ENCODE results near the gene OLFM3.

The OLFM3 gene

GRCh38 chr1:101976161-101976560 lies 20.6 kb downstream of the OLFM3 start:
- Histone ChIP-seq H3K9ac (ENCODE audit: low read length) (no peak overlapping the region), H3K4me3 (ENCODE audit: low read length) (no peak overlapping the region), H3K9me3 (ENCODE audit: control insufficient read depth, low read length) (no peaks in the 10 kb centered on the region), H3K27me3 (replicated peaks; ENCODE audit: control insufficient read depth, insufficient read depth, low read length) (no peaks in the 10 kb centered on the region), H3K36me3 (ENCODE audit: control insufficient read depth, insufficient read depth, low read length, severe bottlenecking) (no peaks in the 10 kb centered on the region), H3K4me1 (ENCODE audit: control insufficient read depth, insufficient read depth, low read length) (no peaks in the 10 kb centered on the region)
- no peak for DNase-seq (ENCODE audit: low read depth)

GRCh38 chr1:101975371-101975770 lies 21.4 kb downstream of the OLFM3 start:
- H3K27me3 ChIP-seq (replicated peaks; ENCODE audit: control insufficient read depth, insufficient read depth, low read length): no peaks in the 10 kb centered on the region
- no peaks in the 10 kb centered on the region for H3K4me1 ChIP-seq (ENCODE audit: control insufficient read depth, insufficient read depth, low read length)
- no peak overlapping the region for H3K4me3 ChIP-seq (ENCODE audit: low read length)
- no peak overlapping the region for H3K9ac ChIP-seq (ENCODE audit: low read length)
- DNase-seq (ENCODE audit: low read depth): no peak
- H3K36me3 ChIP-seq (ENCODE audit: control insufficient read depth, insufficient read depth, low read length, severe bottlenecking): no peaks in the 10 kb centered on the region
- no peaks in the 10 kb centered on the region for H3K9me3 ChIP-seq (ENCODE audit: control insufficient read depth, low read length)

GRCh38 chr1:101974599-101975274 lies 22.0 kb downstream of the OLFM3 start:
- no peak overlapping the region for H3K9ac ChIP-seq (ENCODE audit: low read length)
- H3K4me1 ChIP-seq (ENCODE audit: control insufficient read depth, insufficient read depth, low read length): no peaks in the 10 kb centered on the region
- H3K9me3 ChIP-seq (ENCODE audit: control insufficient read depth, low read length): no peaks in the 10 kb centered on the region
- H3K27me3 ChIP-seq (replicated peaks; ENCODE audit: control insufficient read depth, insufficient read depth, low read length): no peaks in the 10 kb centered on the region
- DNase-seq (ENCODE audit: low read depth): no peak
- no peak overlapping the region for H3K4me3 ChIP-seq (ENCODE audit: low read length)
- no peaks in the 10 kb centered on the region for H3K36me3 ChIP-seq (ENCODE audit: control insufficient read depth, insufficient read depth, low read length, severe bottlenecking)

- Histone ChIP-seq H3K9me3 (ENCODE audit: control insufficient read depth, low read length) (no peaks in the 10 kb centered on the region), H3K27me3 (replicated peaks; ENCODE audit: control insufficient read depth, insufficient read depth, low read length) (no peaks in the 10 kb centered on the region), H3K4me1 (ENCODE audit: control insufficient read depth, insufficient read depth, low read length) (no peaks in the 10 kb centered on the region), H3K4me3 (ENCODE audit: low read length) (no peak overlapping the region), H3K36me3 (ENCODE audit: control insufficient read depth, insufficient read depth, low read length, severe bottlenecking) (no peaks in the 10 kb centered on the region), H3K9ac (ENCODE audit: low read length) (no peak overlapping the region)
- DNase-seq (ENCODE audit: low read depth): peak; percentile 27
Observed at GRCh38 chr1:101971304-101971703, 25.4 kb downstream of the OLFM3 start.

- no peak for DNase-seq (ENCODE audit: low read depth)
- Histone ChIP-seq H3K9me3 (ENCODE audit: control insufficient read depth, low read length) (no peaks in the 10 kb centered on the region), H3K27me3 (replicated peaks; ENCODE audit: control insufficient read depth, insufficient read depth, low read length) (no peaks in the 10 kb centered on the region), H3K36me3 (ENCODE audit: control insufficient read depth, insufficient read depth, low read length, severe bottlenecking) (no peaks in the 10 kb centered on the region), H3K4me3 (ENCODE audit: low read length) (no peak overlapping the region), H3K9ac (ENCODE audit: low read length) (no peak overlapping the region), H3K4me1 (ENCODE audit: control insufficient read depth, insufficient read depth, low read length) (no peaks in the 10 kb centered on the region)
Observed at GRCh38 chr1:101967871-101968270, 28.9 kb downstream of the OLFM3 start.

- no peaks in the 10 kb centered on the region for H3K27me3 ChIP-seq (replicated peaks; ENCODE audit: control insufficient read depth, insufficient read depth, low read length)
- H3K4me1 ChIP-seq (ENCODE audit: control insufficient read depth, insufficient read depth, low read length): no peaks in the 10 kb centered on the region
- no peaks in the 10 kb centered on the region for H3K36me3 ChIP-seq (ENCODE audit: control insufficient read depth, insufficient read depth, low read length, severe bottlenecking)
- H3K9ac ChIP-seq (ENCODE audit: low read length): no peak overlapping the region
- no peak for DNase-seq (ENCODE audit: low read depth)
- H3K4me3 ChIP-seq (ENCODE audit: low read length): no peak overlapping the region
- no peaks in the 10 kb centered on the region for H3K9me3 ChIP-seq (ENCODE audit: control insufficient read depth, low read length)
Observed at GRCh38 chr1:101965341-101965740, 31.4 kb downstream of the OLFM3 start.

- Histone ChIP-seq H3K36me3 (ENCODE audit: control insufficient read depth, insufficient read depth, low read length, severe bottlenecking) (no peaks in the 10 kb centered on the region), H3K9me3 (ENCODE audit: control insufficient read depth, low read length) (no peaks in the 10 kb centered on the region), H3K9ac (ENCODE audit: low read length) (no peak overlapping the region), H3K27me3 (replicated peaks; ENCODE audit: control insufficient read depth, insufficient read depth, low read length) (no peaks in the 10 kb centered on the region), H3K4me3 (ENCODE audit: low read length) (no peak overlapping the region), H3K4me1 (ENCODE audit: control insufficient read depth, insufficient read depth, low read length) (no peaks in the 10 kb centered on the region)
- DNase-seq (ENCODE audit: low read depth): no peak
Observed at GRCh38 chr1:101964708-101965107, 32.0 kb downstream of the OLFM3 start.

GRCh38 chr1:101960142-101960541 lies 36.6 kb downstream of the OLFM3 start:
- H3K9me3 ChIP-seq (ENCODE audit: control insufficient read depth, low read length): no peaks in the 10 kb centered on the region
- H3K4me3 ChIP-seq (ENCODE audit: low read length): no peak overlapping the region
- DNase-seq (ENCODE audit: low read depth): no peak
- no peaks in the 10 kb centered on the region for H3K36me3 ChIP-seq (ENCODE audit: control insufficient read depth, insufficient read depth, low read length, severe bottlenecking)
- H3K4me1 ChIP-seq (ENCODE audit: control insufficient read depth, insufficient read depth, low read length): no peaks in the 10 kb centered on the region
- H3K27me3 ChIP-seq (replicated peaks; ENCODE audit: control insufficient read depth, insufficient read depth, low read length): no peaks in the 10 kb centered on the region
- no peak overlapping the region for H3K9ac ChIP-seq (ENCODE audit: low read length)

GRCh38 chr1:101959456-101959855 lies 37.3 kb downstream of the OLFM3 start:
- Histone ChIP-seq H3K9ac (ENCODE audit: low read length) (no peak overlapping the region), H3K4me3 (ENCODE audit: low read length) (no peak overlapping the region), H3K27me3 (replicated peaks; ENCODE audit: control insufficient read depth, insufficient read depth, low read length) (no peaks in the 10 kb centered on the region), H3K36me3 (ENCODE audit: control insufficient read depth, insufficient read depth, low read length, severe bottlenecking) (no peaks in the 10 kb centered on the region), H3K9me3 (ENCODE audit: control insufficient read depth, low read length) (no peaks in the 10 kb centered on the region), H3K4me1 (ENCODE audit: control insufficient read depth, insufficient read depth, low read length) (no peaks in the 10 kb centered on the region)
- DNase-seq (ENCODE audit: low read depth): no peak

- Histone ChIP-seq H3K4me1 (ENCODE audit: control insufficient read depth, insufficient read depth, low read length) (no peaks in the 10 kb centered on the region), H3K36me3 (ENCODE audit: control insufficient read depth, insufficient read depth, low read length, severe bottlenecking) (no peaks in the 10 kb centered on the region), H3K27me3 (replicated peaks; ENCODE audit: control insufficient read depth, insufficient read depth, low read length) (no peaks in the 10 kb centered on the region), H3K9ac (ENCODE audit: low read length) (no peak overlapping the region), H3K9me3 (ENCODE audit: control insufficient read depth, low read length) (no peaks in the 10 kb centered on the region), H3K4me3 (ENCODE audit: low read length) (no peak overlapping the region)
- no peak for DNase-seq (ENCODE audit: low read depth)
Observed at GRCh38 chr1:101957771-101958170, 39.0 kb downstream of the OLFM3 start.

GRCh38 chr1:101953623-101954022 lies 43.1 kb downstream of the OLFM3 start:
- Histone ChIP-seq H3K36me3 (ENCODE audit: control insufficient read depth, insufficient read depth, low read length, severe bottlenecking) (no peaks in the 10 kb centered on the region), H3K4me3 (ENCODE audit: low read length) (no peak overlapping the region), H3K9me3 (ENCODE audit: control insufficient read depth, low read length) (no peaks in the 10 kb centered on the region), H3K27me3 (replicated peaks; ENCODE audit: control insufficient read depth, insufficient read depth, low read length) (no peaks in the 10 kb centered on the region), H3K4me1 (ENCODE audit: control insufficient read depth, insufficient read depth, low read length) (no peaks in the 10 kb centered on the region), H3K9ac (ENCODE audit: low read length) (no peak overlapping the region)
- DNase-seq (ENCODE audit: low read depth): no peak

GRCh38 chr1:101945884-101946283 lies 50.8 kb downstream of the OLFM3 start:
- Histone ChIP-seq H3K36me3 (ENCODE audit: control insufficient read depth, insufficient read depth, low read length, severe bottlenecking) (no peaks in the 10 kb centered on the region), H3K4me3 (ENCODE audit: low read length) (no peak overlapping the region), H3K9ac (ENCODE audit: low read length) (no peak overlapping the region), H3K4me1 (ENCODE audit: control insufficient read depth, insufficient read depth, low read length) (no peaks in the 10 kb centered on the region), H3K27me3 (replicated peaks; ENCODE audit: control insufficient read depth, insufficient read depth, low read length) (no peaks in the 10 kb centered on the region), H3K9me3 (ENCODE audit: control insufficient read depth, low read length) (no peaks in the 10 kb centered on the region)
- no peak for DNase-seq (ENCODE audit: low read depth)

All from adipocyte (in vitro differentiated cells).